Endothelial cell (in vitro differentiated cells): ENCODE data around the gene RAB40C. TPM values are rescaled to one million over a fixed set of nuclear protein-coding genes. Genes with fewer than 3 reads are reported as not detected.

Source experiments
- DNase-seq: peaks from one replicate; pipeline ENCODE4 v3.0.0; 2021; ENCODE audit warnings: low spot score
- H3K27ac Mint-ChIP-seq: one replicate; pipeline ENCODE4 v1.8.0; 2021; ENCODE audit warnings: mixed read lengths, inconsistent platforms; ENCODE audit not compliant: unreplicated experiment
- H3K27me3 Mint-ChIP-seq: one replicate; pipeline ENCODE4 v1.8.0; 2021; ENCODE audit warnings: mild to moderate bottlenecking, moderate library complexity, mixed read lengths, inconsistent platforms; ENCODE audit not compliant: unreplicated experiment
- H3K36me3 Mint-ChIP-seq: one replicate; pipeline ENCODE4 v1.8.0; 2021; ENCODE audit warnings: mild to moderate bottlenecking, low read depth, mixed read lengths, inconsistent platforms; ENCODE audit not compliant: unreplicated experiment
- H3K4me1 Mint-ChIP-seq: one replicate; pipeline ENCODE4 v1.8.0; 2021; ENCODE audit warnings: mild to moderate bottlenecking, mixed read lengths, inconsistent platforms; ENCODE audit not compliant: unreplicated experiment
- H3K4me3 Mint-ChIP-seq: one replicate; pipeline ENCODE4 v1.8.0; 2021; ENCODE audit warnings: mild to moderate bottlenecking, mixed read lengths, inconsistent platforms; ENCODE audit not compliant: unreplicated experiment
- H3K9me3 Mint-ChIP-seq: one replicate; pipeline ENCODE4 v1.8.0; 2021; ENCODE audit warnings: mixed read lengths, inconsistent platforms; ENCODE audit not compliant: unreplicated experiment
- total RNA-seq: library from RNA; stranded (reverse); fragmentation: NEBNext Ultra II Directional; extraction: Animal tissue kit (Norgen Biotek cat#: 25700); gene quantifications from one replicate; pipeline ENCODE4 v1.2.1, GENCODE V29; 2021; ENCODE audit not compliant: unreplicated experiment
- TF ChIP-seq, protein P1 (sequence below): fragments of 200-600 bp; sonication (generic); IDR thresholded peaks from one replicate; pipeline ENCODE4 v1.5.0; 2021; ENCODE audit warnings: antibody characterized with exemption; ENCODE audit not compliant: unreplicated experiment

The RAB40C gene
- total RNA-seq, 1 donor from 2014 or later = 18.5 TPM

GRCh38 chr16:588889-589657 is 793 bp upstream of the RAB40C start:
- Mint-ChIP-seq H3K27ac (peak overlapping the region; percentile 99), H3K4me1 (peaks cover 16% of the 10 kb centered on the region), H3K4me3 (peak overlapping the region; percentile 96), H3K36me3 (peaks cover 21% of the 10 kb centered on the region), H3K9me3 (no peaks in the 10 kb centered on the region), H3K27me3 (peaks cover 19% of the 10 kb centered on the region)
- peak; percentile 98 for DNase-seq
- TF ChIP-seq, protein P1, sequence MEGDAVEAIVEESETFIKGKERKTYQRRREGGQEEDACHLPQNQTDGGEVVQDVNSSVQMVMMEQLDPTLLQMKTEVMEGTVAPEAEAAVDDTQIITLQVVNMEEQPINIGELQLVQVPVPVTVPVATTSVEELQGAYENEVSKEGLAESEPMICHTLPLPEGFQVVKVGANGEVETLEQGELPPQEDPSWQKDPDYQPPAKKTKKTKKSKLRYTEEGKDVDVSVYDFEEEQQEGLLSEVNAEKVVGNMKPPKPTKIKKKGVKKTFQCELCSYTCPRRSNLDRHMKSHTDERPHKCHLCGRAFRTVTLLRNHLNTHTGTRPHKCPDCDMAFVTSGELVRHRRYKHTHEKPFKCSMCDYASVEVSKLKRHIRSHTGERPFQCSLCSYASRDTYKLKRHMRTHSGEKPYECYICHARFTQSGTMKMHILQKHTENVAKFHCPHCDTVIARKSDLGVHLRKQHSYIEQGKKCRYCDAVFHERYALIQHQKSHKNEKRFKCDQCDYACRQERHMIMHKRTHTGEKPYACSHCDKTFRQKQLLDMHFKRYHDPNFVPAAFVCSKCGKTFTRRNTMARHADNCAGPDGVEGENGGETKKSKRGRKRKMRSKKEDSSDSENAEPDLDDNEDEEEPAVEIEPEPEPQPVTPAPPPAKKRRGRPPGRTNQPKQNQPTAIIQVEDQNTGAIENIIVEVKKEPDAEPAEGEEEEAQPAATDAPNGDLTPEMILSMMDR = no peak

- Mint-ChIP-seq H3K36me3 (peaks cover 21% of the 10 kb centered on the region), H3K27ac (peak overlapping the region; percentile 89), H3K4me1 (peaks cover 16% of the 10 kb centered on the region), H3K4me3 (peak overlapping the region; percentile 98), H3K9me3 (no peaks in the 10 kb centered on the region), H3K27me3 (peaks cover 21% of the 10 kb centered on the region)
- TF ChIP-seq, protein P1 = no peak
- DNase-seq = peak; percentile 31
Observed at GRCh38 chr16:590188-590814, 435 bp downstream of the RAB40C start.

DNA sequence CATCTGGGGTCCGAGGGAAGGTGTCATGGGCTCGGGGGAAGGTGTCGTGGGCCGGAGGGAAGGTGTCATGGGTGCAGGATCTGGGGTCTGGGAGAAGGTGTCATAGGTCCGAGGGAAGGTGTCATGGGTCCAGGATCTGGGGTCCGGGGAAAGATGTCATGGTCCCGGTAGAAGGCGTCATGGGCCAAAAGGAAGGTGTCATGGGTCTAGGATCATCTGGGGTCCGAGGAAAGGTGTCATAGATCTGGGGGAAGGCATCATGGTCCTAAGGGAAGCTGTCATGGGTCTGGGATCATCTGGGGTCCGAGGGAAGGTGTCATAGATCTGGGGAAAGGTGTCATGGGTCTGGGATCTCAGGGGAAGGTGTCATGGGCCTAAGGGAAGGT is 942 bp downstream of the RAB40C start:
- H3K27me3 Mint-ChIP-seq = peaks cover 19% of the 10 kb centered on the region
- peaks cover 16% of the 10 kb centered on the region for H3K4me1 Mint-ChIP-seq
- TF ChIP-seq, protein P1 = no peak
- no peak for DNase-seq
- peaks cover 21% of the 10 kb centered on the region for H3K36me3 Mint-ChIP-seq
- H3K4me3 Mint-ChIP-seq = peak overlapping the region; percentile 98
- H3K9me3 Mint-ChIP-seq = no peaks in the 10 kb centered on the region
- peak overlapping the region; percentile 89 for H3K27ac Mint-ChIP-seq

DNA sequence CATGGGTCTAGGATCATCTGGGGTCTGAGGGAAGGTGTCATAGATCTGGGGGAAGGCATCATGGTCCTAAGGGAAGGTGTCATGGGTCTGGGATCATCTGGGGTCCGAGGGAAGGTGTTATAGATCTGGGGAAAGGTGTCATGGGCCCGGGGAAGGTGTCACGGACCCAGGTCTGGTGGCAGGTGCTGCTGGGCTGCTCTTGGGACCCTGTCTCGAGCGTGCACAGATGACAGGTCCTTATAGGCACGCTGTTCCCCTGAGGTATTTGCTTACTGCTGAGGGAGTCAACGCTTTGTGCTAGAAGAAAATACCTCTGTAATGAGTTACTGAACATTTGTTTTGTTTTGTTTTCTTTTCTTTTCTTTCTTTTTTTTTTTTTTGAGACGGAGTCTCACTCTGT is 1.4 kb downstream of the RAB40C start:
- H3K9me3 Mint-ChIP-seq = no peaks in the 10 kb centered on the region
- peak overlapping the region; percentile 89 for H3K27ac Mint-ChIP-seq
- peak overlapping the region; percentile 98 for H3K4me3 Mint-ChIP-seq
- no peak for DNase-seq
- TF ChIP-seq, protein P1 = no peak
- H3K4me1 Mint-ChIP-seq = peaks cover 16% of the 10 kb centered on the region
- peaks cover 19% of the 10 kb centered on the region for H3K27me3 Mint-ChIP-seq
- H3K36me3 Mint-ChIP-seq = peaks cover 21% of the 10 kb centered on the region
